Smooth muscle cell (in vitro differentiated cells): ENCODE measurements around the gene PRRX2. TPM values are rescaled to one million over a fixed set of nuclear protein-coding genes. Genes with fewer than 3 reads are reported as not detected.

Source experiments
- DNase-seq: peaks from one replicate; lab custom pipeline; 2025; ENCODE audit not compliant: unreplicated experiment; lab: John Stamatoyannopoulos, UW
- H2AFZ ChIP-seq: fragments of 200-600 bp; sonication (generic); 2 replicates; pipeline ENCODE4 v1.6.0; 2016; ENCODE audit warnings: antibody characterized with exemption, low read depth, mild to moderate bottlenecking
- H3F3A ChIP-seq: fragments of 200-600 bp; sonication (generic); 2 replicates; pipeline ENCODE4 v1.6.0; 2017; ENCODE audit warnings: antibody characterized with exemption, low read depth
- H3K27ac ChIP-seq: fragments of 200-600 bp; sonication (generic); 2 replicates; pipeline ENCODE4 v1.5.1; 2016; ENCODE audit warnings: low read depth, mild to moderate bottlenecking
- H3K27me3 ChIP-seq: fragments of 200-600 bp; sonication (generic); 2 replicates; pipeline ENCODE4 v1.6.1; 2016; ENCODE audit warnings: low read depth, mild to moderate bottlenecking
- H3K36me3 ChIP-seq: fragments of 200-600 bp; sonication (generic); 2 replicates; pipeline ENCODE4 v1.5.1; 2016; ENCODE audit warnings: low read depth
- H3K4me1 ChIP-seq: fragments of 200-600 bp; sonication (generic); 2 replicates; pipeline ENCODE4 v1.5.1; 2016; ENCODE audit warnings: low read depth
- H3K4me2 ChIP-seq: fragments of 200-600 bp; sonication (generic); 2 replicates; pipeline ENCODE4 v1.6.0; 2016; ENCODE audit warnings: mild to moderate bottlenecking
- H3K4me3 ChIP-seq: fragments of 200-600 bp; sonication (generic); 2 replicates; pipeline ENCODE4 v1.5.1; 2016; ENCODE audit warnings: mild to moderate bottlenecking
- H3K79me2 ChIP-seq: fragments of 200-600 bp; sonication (generic); 2 replicates; pipeline ENCODE4 v1.6.0; 2016; ENCODE audit warnings: low read depth, mild to moderate bottlenecking
- H3K9ac ChIP-seq: fragments of 200-600 bp; sonication (generic); 2 replicates; pipeline ENCODE4 v1.6.0; 2016; ENCODE audit warnings: low read depth
- H3K9me3 ChIP-seq: fragments of 200-600 bp; sonication (generic); replicated peaks from 2 replicates; pipeline ENCODE4 v1.5.1; 2016; ENCODE audit warnings: low read depth
- H4K20me1 ChIP-seq: fragments of 200-600 bp; sonication (generic); 2 replicates; pipeline ENCODE4 v1.6.0; 2016; ENCODE audit warnings: low read depth
- CTCF ChIP-seq: fragments of 200-600 bp; sonication (generic); IDR thresholded peaks from 2 replicates; pipeline ENCODE4 v1.5.1; 2017; ENCODE audit warnings: borderline replicate concordance, mild to moderate bottlenecking, antibody characterized with exemption; ENCODE audit not compliant: insufficient read depth, poor library complexity, severe bottlenecking
- WGBS: methylation state at CpG from one replicate; pipeline ENCODE4 v1.1.7; 2016; ENCODE audit warnings: low lambda C conversion rate; 5-methylcytosine and 5-hydroxymethylcytosine counted together
- polyA plus RNA-seq: library from polyadenylated mRNA; unstranded; fragments of >200 nt; fragmentation: Nextera tagmentation; extraction: Ambion mirVana; gene quantifications from 2 replicates; pipeline ENCODE4 v1.2.1, GENCODE V29; 2016
- total RNA-seq: library from RNA; depleted of rRNA; stranded (reverse); fragments of >200 nt; gene quantifications from 2 replicates; pipeline ENCODE4 v1.2.3, GENCODE V29; 2014

Gene PRRX2
- total and polyA plus RNA-seq, 2 experiments from 2014 or later: 87.7 to 234 TPM

GRCh38 chr9:129696944-129697655 lies 31.7 kb downstream of the PRRX2 start:
- H3K9ac ChIP-seq: peak overlapping the region; percentile 92

DNA sequence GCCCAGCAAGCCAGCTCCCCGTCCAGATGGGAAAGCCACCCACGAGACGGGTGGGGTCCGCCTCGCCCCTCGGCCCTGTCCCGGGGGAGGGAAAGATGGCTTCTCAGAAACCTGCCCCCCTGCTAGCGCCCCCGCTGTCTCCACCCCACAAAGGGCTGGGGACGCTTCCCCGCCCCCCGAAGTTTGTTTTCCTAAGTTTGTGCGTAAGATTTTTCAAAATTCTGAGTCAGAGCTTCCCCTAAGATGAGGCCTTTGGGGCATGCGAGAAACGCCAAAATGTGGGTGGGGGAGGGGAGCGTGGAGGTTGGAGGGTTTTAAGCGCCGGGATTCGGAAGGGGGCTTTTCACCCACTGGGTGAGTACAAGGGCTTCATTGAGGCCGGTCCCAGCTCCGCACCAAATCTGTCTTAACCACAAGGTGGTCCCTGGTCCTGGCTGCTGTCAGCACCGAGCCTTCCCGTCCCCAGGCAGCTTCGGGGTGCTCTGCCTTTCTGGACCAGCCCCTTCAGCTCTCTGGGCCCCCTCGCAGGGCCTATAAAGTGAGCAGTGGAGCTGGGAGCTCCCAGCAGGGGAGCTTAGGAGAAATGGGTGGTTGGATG lies 32.3 kb downstream of the PRRX2 start:
- Histone ChIP-seq H2AFZ (no peak overlapping the region), H3K4me3 (peak overlapping the region; percentile 42), H3K36me3 (peaks cover under 1% of the 10 kb centered on the region), H3K4me2 (peak overlapping the region; percentile 90), H3F3A (peaks cover 22% of the 10 kb centered on the region), H3K27me3 (no peaks in the 10 kb centered on the region), H3K27ac (peak overlapping the region; percentile 98), H3K4me1 (peaks cover 12% of the 10 kb centered on the region), H4K20me1 (no peaks in the 10 kb centered on the region), H3K79me2 (peaks cover 13% of the 10 kb centered on the region), H3K9me3 (no peaks in the 10 kb centered on the region), H3K9ac (peak overlapping the region; percentile 92)
- no peak for TF ChIP-seq CTCF
- DNase-seq: peak; percentile 68
- WGBS: 11% methylated on average over 14 of the region's 25 CpGs

More at GRCh38 chr9:129696944-129697655, 31.7 kb downstream of the PRRX2 start:
- H3K27me3 ChIP-seq: no peaks in the 10 kb centered on the region
- no peak for TF ChIP-seq CTCF
- peaks cover 4% of the 10 kb centered on the region for H3K36me3 ChIP-seq
- no peaks in the 10 kb centered on the region for H3K9me3 ChIP-seq
- peak overlapping the region; percentile 98 for H3K27ac ChIP-seq
- WGBS: 16% methylated on average over 19 of the region's 71 CpGs
- H4K20me1 ChIP-seq: no peaks in the 10 kb centered on the region
- peak overlapping the region; percentile 42 for H3K4me3 ChIP-seq
- H3K79me2 ChIP-seq: peaks cover 19% of the 10 kb centered on the region
- H3K4me2 ChIP-seq: peak overlapping the region; percentile 90
- H3K4me1 ChIP-seq: peaks cover 12% of the 10 kb centered on the region
- peak; percentile 68 for DNase-seq
- no peak overlapping the region for H2AFZ ChIP-seq
- peaks cover 22% of the 10 kb centered on the region for H3F3A ChIP-seq

GRCh38 chr9:129698254-129698757 lies 32.9 kb downstream of the PRRX2 start:
- peaks cover 16% of the 10 kb centered on the region for H3K4me1 ChIP-seq
- H3K27ac ChIP-seq: peak overlapping the region; percentile 98
- H2AFZ ChIP-seq: no peak overlapping the region
- H3K79me2 ChIP-seq: peaks cover 13% of the 10 kb centered on the region
- no peaks in the 10 kb centered on the region for H3K36me3 ChIP-seq
- H3F3A ChIP-seq: peaks cover 22% of the 10 kb centered on the region
- WGBS: 23% methylated on average over 17 of the region's 17 CpGs
- no peaks in the 10 kb centered on the region for H4K20me1 ChIP-seq
- H3K4me2 ChIP-seq: peak overlapping the region; percentile 90
- peak overlapping the region; percentile 92 for H3K9ac ChIP-seq
- TF ChIP-seq CTCF: no peak
- H3K9me3 ChIP-seq: no peaks in the 10 kb centered on the region
- H3K27me3 ChIP-seq: no peaks in the 10 kb centered on the region
- H3K4me3 ChIP-seq: no peak overlapping the region
- DNase-seq: peak; percentile 66
